Fibroblast of gingiva (primary cell): ENCODE measurements around the gene POU6F2.

Source experiments
- DNase-seq: peaks from one replicate; pipeline ENCODE4 v3.0.0-alpha.2; 2011; ENCODE audit warnings: low read depth

Gene POU6F2

GRCh38 chr7:39509912-39510311 lies 532.2 kb downstream of the POU6F2 start:
- no peak for DNase-seq

GRCh38 chr7:39510864-39511354 lies 533.2 kb downstream of the POU6F2 start:
- no peak for DNase-seq

DNA sequence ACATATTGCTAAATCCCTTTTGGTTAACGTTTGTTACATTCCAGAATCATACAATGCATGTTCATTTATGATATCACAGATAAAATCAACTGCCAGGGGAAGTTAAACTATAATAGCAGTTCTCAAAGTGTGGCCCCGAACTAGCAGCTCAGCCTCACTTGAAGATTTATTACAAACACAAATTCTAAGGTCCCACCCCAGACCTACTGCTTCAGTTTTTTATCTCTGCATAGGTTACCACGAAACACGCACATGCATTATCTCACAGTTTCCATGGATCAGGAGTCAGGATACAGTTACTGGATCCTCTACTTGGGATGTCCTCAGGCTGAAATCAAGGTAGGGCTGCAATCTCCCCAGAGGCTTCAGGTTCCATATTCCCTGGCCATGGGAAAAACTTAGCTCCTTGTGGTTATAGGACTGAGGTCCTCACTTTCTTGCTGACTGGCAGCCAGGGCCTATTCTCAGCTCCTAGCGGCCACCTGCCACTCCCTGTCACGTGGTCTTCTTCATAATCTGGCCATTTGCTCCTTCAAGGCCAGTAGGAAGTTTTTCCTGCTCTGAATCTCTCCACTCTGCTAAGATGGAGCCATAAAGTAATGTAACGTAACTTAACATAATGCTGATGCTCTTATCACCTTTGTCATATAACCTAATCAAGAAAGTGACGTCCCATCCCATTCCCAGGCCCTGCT lies 538.0 kb downstream of the POU6F2 start:
- DNase-seq, result no peak

DNA sequence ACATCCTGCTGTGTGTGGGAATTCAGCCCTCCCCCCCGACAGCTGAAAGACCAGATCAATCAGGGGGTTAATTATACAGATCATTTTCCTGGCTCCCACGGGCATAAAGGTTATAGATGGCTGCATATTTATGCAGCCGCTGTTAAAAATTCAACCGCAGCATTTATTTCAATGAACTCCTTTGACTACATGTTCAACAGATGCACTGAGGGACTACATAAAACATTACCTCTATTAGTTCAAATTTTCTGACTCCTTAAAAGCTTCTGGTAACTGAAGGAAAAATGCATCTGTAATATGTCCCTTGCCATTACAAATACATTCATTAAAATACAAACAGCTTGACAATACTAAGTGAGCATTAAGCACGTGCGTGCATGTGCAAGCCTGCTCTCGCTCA lies 538.8 kb downstream of the POU6F2 start:
- no peak for DNase-seq

DNA sequence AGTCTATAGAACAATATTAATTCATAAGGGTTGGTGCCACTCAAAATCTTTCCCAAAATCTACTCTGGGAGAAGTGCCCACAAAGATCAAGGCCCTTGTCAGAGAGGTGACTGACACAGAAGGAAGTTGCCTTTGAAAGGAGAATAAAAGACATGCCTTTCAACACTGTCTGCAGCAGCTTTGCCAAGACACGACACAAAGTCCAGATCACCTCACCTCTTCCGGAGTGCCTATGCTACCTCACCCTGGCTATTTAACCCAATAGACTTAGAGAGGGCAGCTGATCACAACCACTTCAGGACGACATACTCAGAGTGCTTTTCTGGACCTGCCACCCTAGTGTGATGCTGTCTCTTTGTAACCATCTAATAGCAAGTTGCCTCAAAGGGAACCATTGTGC lies 539.5 kb downstream of the POU6F2 start:
- no peak for DNase-seq
